Subcutaneous adipose tissue (tissue), 4 donors: ENCODE data around the gene NME3. TPM values are rescaled to one million over a fixed set of nuclear protein-coding genes. Genes with fewer than 3 reads are reported as not detected.

Experiments used
- CTCF ChIP-seq: fragments of 450-650 bp; IDR thresholded peaks from one replicate; pipeline ENCODE4 v1.5.1; 2016; ENCODE audit warnings: low read depth, mild to moderate bottlenecking, control low read depth, antibody characterized with exemption, moderate library complexity
- total RNA-seq, 4 donors: library from RNA; depleted of rRNA; stranded (reverse); fragments of >200 nt; gene quantifications; one replicate each; pipeline ENCODE4 v1.1.0, GENCODE V29; 2016

The NME3 gene
- 100 to 1,000 TPM in 1 of 4 donors, 10 to 100 TPM in 3; 34.1 to 102 (median 62.8) TPM for total RNA-seq

GRCh38 chr16:1771188-1771863 is at the start of gene NME3:
NME3 (minus strand) TSS chr16:1771543; CDS start chr16:1771534, 9 bp downstream.
- no peak for TF ChIP-seq CTCF

GRCh38 chr16:1820946-1821290 is 49.6 kb upstream of the NME3 start:
- TF ChIP-seq CTCF: no peak

- no peak for TF ChIP-seq CTCF
Observed at GRCh38 chr16:1820096-1820945, 49.0 kb upstream of the NME3 start.

- no peak for TF ChIP-seq CTCF
Observed at GRCh38 chr16:1819611-1820010, 48.3 kb upstream of the NME3 start.

- TF ChIP-seq CTCF: no peak
Observed at GRCh38 chr16:1818873-1819525, 47.7 kb upstream of the NME3 start.

GRCh38 chr16:1818204-1818872 is 47.0 kb upstream of the NME3 start:
- no peak for TF ChIP-seq CTCF
